Measurements from ENCODE around the gene JAK2. TPM values are rescaled to one million over a fixed set of nuclear protein-coding genes. Genes with fewer than 3 reads are reported as not detected.

The JAK2 gene
- total RNA-seq, 2 experiments from 2014 or later, result 4.4 to 11.4 TPM

DNA sequence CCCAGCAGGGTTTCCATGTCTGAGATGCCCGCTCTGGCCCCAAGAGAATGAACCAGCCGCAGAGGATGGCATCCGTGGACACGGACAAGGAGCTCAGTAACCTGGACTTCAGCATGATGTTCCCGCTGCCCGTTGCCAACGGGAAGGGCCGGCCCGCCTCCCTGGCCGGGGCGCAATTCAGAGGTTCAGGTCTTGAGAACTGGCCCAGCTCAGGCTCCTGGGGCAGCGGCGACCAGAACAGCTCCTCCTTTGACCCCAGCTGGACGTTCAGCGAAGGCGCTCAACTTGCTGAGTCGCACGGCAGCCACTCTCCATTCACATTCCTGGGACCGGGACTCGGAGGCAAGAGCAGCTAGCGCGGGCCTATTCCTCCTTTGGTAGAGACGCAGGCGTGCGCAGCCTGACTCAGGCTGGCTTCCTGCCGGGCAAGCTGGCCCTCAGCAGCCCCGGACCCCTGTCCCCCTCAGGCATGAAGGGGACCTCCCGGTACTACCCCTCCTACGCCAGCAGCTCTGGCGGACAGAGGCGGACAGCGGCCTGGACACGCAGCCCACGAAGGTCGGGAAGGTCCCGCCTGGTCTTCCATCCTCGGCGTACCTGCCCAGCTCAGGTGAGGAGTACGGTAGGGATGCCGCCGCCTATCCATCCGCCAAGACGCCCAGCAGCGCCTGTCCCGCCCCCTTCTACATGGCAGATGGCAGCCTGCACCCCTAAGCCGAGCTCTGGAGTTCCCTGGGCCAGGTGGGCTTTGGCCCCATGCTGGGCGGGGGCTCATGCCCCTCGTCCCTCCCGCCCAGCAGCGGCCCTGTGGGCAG, 126.0 kb downstream of the JAK2 start:
- ChIA-PET CTCF (ENCODE audit: unreplicated experiment) (no interaction called here), POLR2A (interaction anchor here (1.1 kb wide), 1 partner anchor 8 kb away, joined by 6 read pairs; no protein-coding TSS in a partner anchor)
- Histone ChIP-seq H3K36me3 (ENCODE audit: insufficient read depth, low read length) (no peaks in the 10 kb centered on the region), H3K4me3 (ENCODE audit: low read depth, low read length, poor library complexity, severe bottlenecking) (no peak overlapping the region), H3K9me2 (ENCODE audit: insufficient read depth, low read length) (no peaks in the 10 kb centered on the region), H4K20me1 (ENCODE audit: insufficient read depth, low read length) (no peaks in the 10 kb centered on the region), H3K79me2 (ENCODE audit: insufficient read depth, low read depth, low read length) (no peaks in the 10 kb centered on the region), H3K4me1 (ENCODE audit: insufficient read depth, low read length, poor library complexity, severe bottlenecking) (no peaks in the 10 kb centered on the region), H3K9me3 (ENCODE audit: low read length) (no peaks in the 10 kb centered on the region), H2AFZ (ENCODE audit: low read length) (no peak overlapping the region), H3K27ac (ENCODE audit: low read depth, low read length, poor library complexity, severe bottlenecking) (no peak overlapping the region), H3K4me2 (ENCODE audit: low read length) (no peak overlapping the region)
- TF ChIP-seq EZH2phosphoT487 (IDR thresholded peaks at IDR 0.05; ENCODE audit: borderline replicate concordance, low read depth, low read length), result no peak
- TF ChIP-seq, protein P1, sequence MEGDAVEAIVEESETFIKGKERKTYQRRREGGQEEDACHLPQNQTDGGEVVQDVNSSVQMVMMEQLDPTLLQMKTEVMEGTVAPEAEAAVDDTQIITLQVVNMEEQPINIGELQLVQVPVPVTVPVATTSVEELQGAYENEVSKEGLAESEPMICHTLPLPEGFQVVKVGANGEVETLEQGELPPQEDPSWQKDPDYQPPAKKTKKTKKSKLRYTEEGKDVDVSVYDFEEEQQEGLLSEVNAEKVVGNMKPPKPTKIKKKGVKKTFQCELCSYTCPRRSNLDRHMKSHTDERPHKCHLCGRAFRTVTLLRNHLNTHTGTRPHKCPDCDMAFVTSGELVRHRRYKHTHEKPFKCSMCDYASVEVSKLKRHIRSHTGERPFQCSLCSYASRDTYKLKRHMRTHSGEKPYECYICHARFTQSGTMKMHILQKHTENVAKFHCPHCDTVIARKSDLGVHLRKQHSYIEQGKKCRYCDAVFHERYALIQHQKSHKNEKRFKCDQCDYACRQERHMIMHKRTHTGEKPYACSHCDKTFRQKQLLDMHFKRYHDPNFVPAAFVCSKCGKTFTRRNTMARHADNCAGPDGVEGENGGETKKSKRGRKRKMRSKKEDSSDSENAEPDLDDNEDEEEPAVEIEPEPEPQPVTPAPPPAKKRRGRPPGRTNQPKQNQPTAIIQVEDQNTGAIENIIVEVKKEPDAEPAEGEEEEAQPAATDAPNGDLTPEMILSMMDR (conservative IDR thresholded peaks at IDR 0.05; ENCODE audit: low read length), result no peak
- no TSS peak for BruUV-seq (replicated peaks)
- intact Hi-C loops (cut with micrococcal nuclease; ENCODE audit: unreplicated experiment), result no loop called here
- DNase-seq (ENCODE audit: low spot score), result no peak

DNA sequence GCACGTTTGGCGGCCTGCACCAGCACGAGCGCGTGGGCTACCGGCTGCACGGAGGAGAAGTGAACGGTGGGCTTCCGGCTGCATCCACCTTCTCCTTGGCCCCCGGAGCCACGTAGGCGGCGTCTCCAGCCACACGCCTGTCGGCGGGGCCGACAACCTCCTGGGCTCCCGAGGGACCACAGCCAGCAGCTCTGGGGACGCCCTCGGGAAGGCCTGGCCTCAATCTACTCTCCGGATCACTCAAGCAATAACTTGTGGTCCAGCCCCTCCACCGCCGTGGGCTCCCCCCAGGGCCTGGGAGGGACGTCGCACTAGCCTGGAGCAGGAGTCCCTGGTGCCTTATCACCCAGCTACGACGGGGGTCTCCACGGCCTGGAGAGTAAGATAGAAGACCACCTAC, 126.6 kb downstream of the JAK2 start:
- no peak for TF ChIP-seq EZH2phosphoT487 (IDR thresholded peaks at IDR 0.05; ENCODE audit: borderline replicate concordance, low read depth, low read length)
- TF ChIP-seq, protein P1 (conservative IDR thresholded peaks at IDR 0.05; ENCODE audit: low read length), result no peak
- Histone ChIP-seq H3K4me2 (ENCODE audit: low read length) (no peak overlapping the region), H4K20me1 (ENCODE audit: insufficient read depth, low read length) (no peaks in the 10 kb centered on the region), H3K27ac (ENCODE audit: low read depth, low read length, poor library complexity, severe bottlenecking) (no peak overlapping the region), H3K9me2 (ENCODE audit: insufficient read depth, low read length) (no peaks in the 10 kb centered on the region), H3K9me3 (ENCODE audit: low read length) (no peaks in the 10 kb centered on the region), H3K79me2 (ENCODE audit: insufficient read depth, low read depth, low read length) (no peaks in the 10 kb centered on the region), H3K4me3 (ENCODE audit: low read depth, low read length, poor library complexity, severe bottlenecking) (no peak overlapping the region), H2AFZ (ENCODE audit: low read length) (no peak overlapping the region), H3K4me1 (ENCODE audit: insufficient read depth, low read length, poor library complexity, severe bottlenecking) (no peaks in the 10 kb centered on the region), H3K36me3 (ENCODE audit: insufficient read depth, low read length) (no peaks in the 10 kb centered on the region)
- CTCF ChIA-PET (ENCODE audit: unreplicated experiment), result no interaction called here
- BruUV-seq (replicated peaks), result no TSS peak
- no peak for DNase-seq (ENCODE audit: low spot score)
- intact Hi-C loops (cut with micrococcal nuclease; ENCODE audit: unreplicated experiment), result no loop called here
- POLR2A ChIA-PET, result no interaction called here

DNA sequence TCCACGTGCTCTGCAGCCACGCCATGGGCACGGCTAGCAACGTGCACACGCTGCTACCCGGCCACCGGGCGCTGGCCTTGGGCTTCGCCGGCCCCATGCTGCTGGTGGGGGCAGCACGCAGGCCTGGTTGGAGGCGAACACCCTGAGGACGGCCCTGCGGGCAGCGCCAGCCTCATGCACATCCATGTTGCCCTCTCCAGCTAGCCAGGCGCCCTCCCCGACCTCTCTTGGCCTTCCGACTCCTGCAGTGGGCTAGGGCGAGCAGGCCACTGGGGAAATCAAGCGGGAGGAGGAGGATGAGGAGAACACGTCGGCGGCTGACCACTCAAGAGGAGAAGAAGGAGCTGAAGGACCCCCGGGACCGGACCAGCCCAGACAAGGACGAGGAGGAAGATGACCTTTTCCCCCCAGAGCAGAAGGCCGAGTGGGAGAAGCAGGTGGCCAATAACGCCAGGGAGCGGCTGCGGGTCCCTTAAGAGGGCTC, 127.1 kb downstream of the JAK2 start:
- H3K4me2 ChIP-seq (ENCODE audit: low read length), result no peak overlapping the region
- no peak overlapping the region for H3K27ac ChIP-seq (ENCODE audit: low read depth, low read length, poor library complexity, severe bottlenecking)
- POLR2A ChIA-PET, result no interaction called here
- no TSS peak for BruUV-seq (replicated peaks)
- no peak overlapping the region for H3K4me3 ChIP-seq (ENCODE audit: low read depth, low read length, poor library complexity, severe bottlenecking)
- H3K9me3 ChIP-seq (ENCODE audit: low read length), result no peaks in the 10 kb centered on the region
- H3K4me1 ChIP-seq (ENCODE audit: insufficient read depth, low read length, poor library complexity, severe bottlenecking), result no peaks in the 10 kb centered on the region
- CTCF ChIA-PET (ENCODE audit: unreplicated experiment), result no interaction called here
- no peak for TF ChIP-seq EZH2phosphoT487 (IDR thresholded peaks at IDR 0.05; ENCODE audit: borderline replicate concordance, low read depth, low read length)
- TF ChIP-seq, protein P1 (conservative IDR thresholded peaks at IDR 0.05; ENCODE audit: low read length), result no peak
- H4K20me1 ChIP-seq (ENCODE audit: insufficient read depth, low read length), result no peaks in the 10 kb centered on the region
- intact Hi-C loops (cut with micrococcal nuclease; ENCODE audit: unreplicated experiment), result no loop called here
- no peak for DNase-seq (ENCODE audit: low spot score)
- no peaks in the 10 kb centered on the region for H3K79me2 ChIP-seq (ENCODE audit: insufficient read depth, low read depth, low read length)
- no peaks in the 10 kb centered on the region for H3K36me3 ChIP-seq (ENCODE audit: insufficient read depth, low read length)
- no peaks in the 10 kb centered on the region for H3K9me2 ChIP-seq (ENCODE audit: insufficient read depth, low read length)
- no peak overlapping the region for H2AFZ ChIP-seq (ENCODE audit: low read length)
